ENCODE measurements around the gene CSNK1G3.
A peak's percentile ranks its signal among the peaks of the same experiment; 100 is the strongest.
"Not testable (repeated sequence)": the region's sequence is repeated elsewhere in the genome, so short reads cannot be mapped to it uniquely, and the experiment has no call there.

The CSNK1G3 gene

DNA sequence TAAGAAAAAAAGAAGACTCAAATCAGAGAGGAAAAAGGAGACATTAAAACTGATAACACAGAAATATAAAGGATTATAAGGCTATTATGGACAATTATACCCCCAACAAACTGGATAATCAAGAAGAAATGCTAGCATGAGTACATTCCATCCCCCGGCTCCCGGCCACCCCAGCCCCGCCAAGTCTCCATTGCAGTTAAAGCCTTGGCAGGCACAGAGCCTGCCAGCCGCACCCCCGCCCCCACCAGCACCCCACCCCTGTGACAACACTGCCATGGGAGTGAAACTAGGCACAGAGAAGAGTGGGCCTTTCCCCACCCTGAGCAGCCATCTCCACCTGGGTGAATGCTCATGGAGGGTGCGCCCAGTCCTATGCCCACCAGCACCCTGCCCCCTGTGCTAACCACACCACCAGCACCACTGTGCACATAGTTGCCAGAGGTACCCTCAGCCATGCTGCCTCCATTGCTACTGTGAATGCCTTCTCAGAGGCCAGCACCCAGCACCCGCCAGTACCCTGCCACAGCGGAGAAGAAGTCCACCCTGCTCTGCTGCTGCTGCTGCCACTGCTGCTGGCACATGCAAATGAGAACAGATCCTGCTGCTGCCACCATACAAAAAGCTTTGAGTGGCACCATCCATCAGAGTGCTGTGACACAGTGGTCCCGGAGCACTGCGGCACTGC lies 117.0 kb downstream of the CSNK1G3 start:
- no peak for TF ChIP-seq CTCF (IDR thresholded peaks at IDR 0.05; ENCODE audit: insufficient read depth, low read depth, low read length, missing control alignments)
- no peak overlapping the region for H3K4me3 ChIP-seq (ENCODE audit: low read length)
- DNase-seq (ENCODE audit: low read depth) = no peak

GRCh38 chr5:123636006-123636405 lies 124.0 kb downstream of the CSNK1G3 start:
- H3K4me3 ChIP-seq (ENCODE audit: low read length) = no peak overlapping the region
- no peak for TF ChIP-seq CTCF (IDR thresholded peaks at IDR 0.05; ENCODE audit: insufficient read depth, low read depth, low read length, missing control alignments)
- DNase-seq (ENCODE audit: low read depth) = no peak

GRCh38 chr5:123637028-123637427 lies 125.1 kb downstream of the CSNK1G3 start:
- not testable (repeated sequence) for H3K4me3 ChIP-seq (ENCODE audit: low read length); DNase-seq (ENCODE audit: low read depth)

DNA sequence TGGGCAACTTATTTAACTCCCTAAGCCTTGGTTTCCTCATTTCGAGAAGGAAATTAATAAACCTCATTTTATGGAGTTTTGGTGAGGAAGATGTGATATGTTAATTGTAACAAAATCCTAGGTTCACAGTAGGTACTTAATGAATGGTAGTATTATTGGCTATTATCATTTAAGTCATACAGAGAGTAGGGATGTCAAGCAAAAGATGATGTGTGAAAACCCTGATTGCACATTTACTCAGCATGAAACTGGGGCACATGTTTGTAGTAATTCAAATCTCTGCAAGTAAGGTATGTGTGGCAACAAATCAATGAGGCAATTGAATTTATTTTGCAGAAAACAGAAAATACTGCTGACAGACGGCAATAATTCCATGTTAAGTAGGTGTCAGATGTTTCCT lies 127.3 kb downstream of the CSNK1G3 start:
- H3K4me3 ChIP-seq (ENCODE audit: low read length) = no peak overlapping the region
- TF ChIP-seq CTCF (IDR thresholded peaks at IDR 0.05; ENCODE audit: insufficient read depth, low read depth, low read length, missing control alignments) = no peak
- DNase-seq (ENCODE audit: low read depth) = no peak

DNA sequence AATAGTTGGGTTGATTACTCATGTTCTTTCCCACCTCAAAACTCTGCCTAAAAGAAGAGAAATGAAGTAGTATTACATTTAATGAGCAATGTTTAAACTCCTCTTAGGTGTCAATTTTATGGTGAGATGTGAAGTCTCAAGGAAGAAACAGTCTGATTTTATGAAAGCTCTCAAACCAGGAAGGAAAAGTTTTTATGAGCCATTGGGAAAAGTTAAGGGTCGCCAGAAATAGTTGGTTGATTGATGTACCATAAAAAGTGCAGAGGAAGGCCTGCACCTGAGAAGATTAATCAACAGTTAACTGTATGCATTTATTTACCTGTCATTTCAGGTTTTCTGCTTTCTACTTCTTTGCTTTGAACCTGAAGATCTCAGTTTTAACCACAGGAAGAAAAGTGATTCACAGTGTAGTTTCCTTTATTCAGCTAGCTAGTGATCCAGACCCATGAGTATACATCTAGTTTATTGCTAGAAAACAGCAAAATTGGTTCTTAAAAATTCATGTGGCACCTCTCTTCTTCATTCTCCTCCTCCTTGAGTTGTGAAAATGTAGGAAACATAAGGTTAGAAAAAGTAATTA lies 133.1 kb downstream of the CSNK1G3 start:
- H3K4me3 ChIP-seq (ENCODE audit: low read length) = no peak overlapping the region
- TF ChIP-seq CTCF (IDR thresholded peaks at IDR 0.05; ENCODE audit: insufficient read depth, low read depth, low read length, missing control alignments) = no peak
- no peak for DNase-seq (ENCODE audit: low read depth)

DNA sequence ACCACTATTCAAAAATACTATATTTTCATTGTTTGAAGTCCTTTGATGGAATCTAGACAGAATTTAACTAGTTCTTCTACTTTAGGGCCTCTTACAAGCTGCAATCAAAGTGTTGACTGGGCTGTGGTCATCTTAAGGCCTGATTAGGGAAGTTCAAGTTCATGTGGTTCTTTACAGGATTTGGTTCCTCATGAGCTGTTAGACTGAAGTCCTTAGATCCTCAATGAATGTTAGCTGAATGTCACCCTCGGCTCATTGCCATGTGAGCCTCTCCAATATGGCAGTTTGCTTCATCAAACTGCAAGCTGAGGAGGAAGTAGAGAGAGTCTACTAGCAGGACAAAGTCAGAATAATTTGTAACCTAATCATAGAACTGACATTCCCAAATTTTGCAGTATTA lies 135.1 kb downstream of the CSNK1G3 start:
- DNase-seq (ENCODE audit: low read depth) = no peak
- TF ChIP-seq CTCF (IDR thresholded peaks at IDR 0.05; ENCODE audit: insufficient read depth, low read depth, low read length, missing control alignments) = no peak
- no peak overlapping the region for H3K4me3 ChIP-seq (ENCODE audit: low read length)

DNA sequence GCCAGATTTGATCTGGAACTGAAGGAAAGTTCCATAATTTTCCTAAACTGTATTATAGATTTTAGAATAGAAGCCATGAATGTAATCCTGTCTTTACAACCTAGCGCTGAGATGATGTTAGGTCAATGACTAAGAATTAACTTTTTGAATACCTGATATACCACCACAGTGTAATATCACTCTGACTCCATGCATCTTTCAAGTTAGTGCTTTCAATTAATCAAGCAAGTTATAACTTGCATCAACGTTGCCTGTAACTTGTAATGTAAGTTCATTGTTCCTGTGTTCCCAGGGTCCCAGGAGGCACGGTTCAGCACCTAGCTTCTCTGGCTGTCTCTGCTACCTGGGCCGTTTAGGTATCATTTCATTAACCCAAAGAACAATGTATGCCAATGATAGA lies 139.3 kb downstream of the CSNK1G3 start:
- H3K4me3 ChIP-seq (ENCODE audit: low read length) = no peak overlapping the region
- no peak for TF ChIP-seq CTCF (IDR thresholded peaks at IDR 0.05; ENCODE audit: insufficient read depth, low read depth, low read length, missing control alignments)
- peak; percentile 61 for DNase-seq (ENCODE audit: low read depth)
